Neural cell (in vitro differentiated cells): ENCODE results near the gene RHBDF2. TPM values are rescaled to one million over a fixed set of nuclear protein-coding genes. Genes with fewer than 3 reads are reported as not detected.

ENCODE experiments used
- H2AFZ ChIP-seq: fragments of 200-600, 300-800 bp; sonication (generic), shearing (Covaris generic); 2 replicates; pipeline ENCODE4 v1.6.0; 2014; ENCODE audit warnings: low read depth, mild to moderate bottlenecking, antibody characterized with exemption, low read length, moderate library complexity
- H3F3A ChIP-seq: fragments of 200-600 bp; shearing (Covaris generic); 2 replicates; pipeline ENCODE4 v1.6.1; 2016; ENCODE audit warnings: mild to moderate bottlenecking, moderate library complexity, mixed read lengths, antibody characterized with exemption, low read length; ENCODE audit not compliant: insufficient read depth, poor library complexity, severe bottlenecking
- H3K27ac ChIP-seq: fragments of 200-600, 300-800 bp; sonication (generic), shearing (Covaris generic); 2 replicates; pipeline ENCODE4 v1.5.1; 2014; ENCODE audit warnings: mild to moderate bottlenecking, low read length, moderate library complexity
- H3K27me3 ChIP-seq: fragments of 300-800, 200-600 bp; sonication (generic), shearing (Covaris generic); 2 replicates; pipeline ENCODE4 v1.6.0; 2014; ENCODE audit warnings: mild to moderate bottlenecking, low read depth, low read length, moderate library complexity; ENCODE audit not compliant: insufficient read depth
- H3K36me3 ChIP-seq: fragments of 300-800, 200-600 bp; sonication (generic), shearing (Covaris generic); 2 replicates; pipeline ENCODE4 v1.5.1; 2014; ENCODE audit warnings: mild to moderate bottlenecking, antibody characterized with exemption, low read length, moderate library complexity; ENCODE audit not compliant: insufficient read depth
- H3K4me2 ChIP-seq: fragments of 300-800, 200-600 bp; sonication (generic), shearing (Covaris generic); 2 replicates; pipeline ENCODE4 v1.6.0; 2014; ENCODE audit warnings: mild to moderate bottlenecking, low read length
- H3K4me3 ChIP-seq: fragments of 300-800, 200-600 bp; sonication (generic), shearing (Covaris generic); 2 replicates; pipeline ENCODE4 v1.5.1; 2014; ENCODE audit warnings: mild to moderate bottlenecking, low read length, moderate library complexity
- H3K79me2 ChIP-seq: fragments of 200-600 bp; shearing (Covaris generic); replicated peaks from 2 replicates; pipeline ENCODE4 v1.6.0; 2014; ENCODE audit warnings: mild to moderate bottlenecking, low read length, moderate library complexity; ENCODE audit not compliant: insufficient read depth
- H3K9ac ChIP-seq: fragments of 300-800, 200-600 bp; sonication (generic), shearing (Covaris generic); 2 replicates; pipeline ENCODE4 v1.6.1; 2016; ENCODE audit warnings: mild to moderate bottlenecking, low read length, mixed read lengths
- H3K9me2 ChIP-seq: fragments of 200-600 bp; shearing (Covaris generic); 2 replicates; pipeline ENCODE4 v1.6.1; 2016; ENCODE audit warnings: mild to moderate bottlenecking, low read length, mixed read lengths; ENCODE audit not compliant: insufficient read depth
- H3K9me3 ChIP-seq: fragments of 200-600, 300-800 bp; sonication (generic), shearing (Covaris generic); 2 replicates; pipeline ENCODE4 v1.6.1; 2016; ENCODE audit warnings: mild to moderate bottlenecking, mixed run types, low read length, moderate library complexity, mixed read lengths
- H4K20me1 ChIP-seq: fragments of 200-600 bp; shearing (Covaris generic); 2 replicates; pipeline ENCODE4 v1.6.1; 2016; ENCODE audit warnings: mild to moderate bottlenecking, mixed run types; ENCODE audit not compliant: insufficient read depth
- CTCF ChIP-seq: fragments of 450-650 bp; IDR thresholded peaks from 2 replicates; pipeline ENCODE4 v1.5.1; 2014; ENCODE audit warnings: antibody characterized with exemption, mild to moderate bottlenecking, moderate library complexity; ENCODE audit not compliant: poor library complexity, severe bottlenecking
- EP300 ChIP-seq: fragments of 450-650 bp; conservative IDR thresholded peaks from 2 replicates; pipeline ENCODE4 v1.6.1; 2014; ENCODE audit warnings: antibody characterized with exemption, mild to moderate bottlenecking, moderate library complexity; ENCODE audit not compliant: poor library complexity, severe bottlenecking
- EZH2 ChIP-seq: fragments of 200-600, 300-800 bp; shearing (Covaris generic), sonication (generic); IDR thresholded peaks from 2 replicates; pipeline ENCODE4 v1.6.1; 2014; ENCODE audit warnings: antibody characterized with exemption, low read length, borderline replicate concordance, mild to moderate bottlenecking; ENCODE audit not compliant: insufficient read depth, poor library complexity, severe bottlenecking
- MXI1 ChIP-seq: fragments of 450-650 bp; conservative IDR thresholded peaks from 2 replicates; pipeline ENCODE4 v1.6.1; 2014; ENCODE audit warnings: antibody characterized with exemption, mild to moderate bottlenecking; ENCODE audit not compliant: poor library complexity, severe bottlenecking
- POLR2AphosphoS5 ChIP-seq: IDR thresholded peaks from 2 replicates; pipeline ENCODE4 v1.6.1; 2012
- RAD21 ChIP-seq: fragments of 450-650 bp; conservative IDR thresholded peaks from 2 replicates; pipeline ENCODE4 v1.6.1; 2014; ENCODE audit warnings: antibody characterized with exemption, mild to moderate bottlenecking, moderate library complexity
- REST ChIP-seq: IDR thresholded peaks from 2 replicates; pipeline ENCODE4 v1.6.1; 2012; ENCODE audit warnings: borderline replicate concordance
- SMC3 ChIP-seq: fragments of 450-650 bp; conservative IDR thresholded peaks from 2 replicates; pipeline ENCODE4 v1.6.1; 2014; ENCODE audit warnings: antibody characterized with exemption, mild to moderate bottlenecking, moderate library complexity; ENCODE audit not compliant: poor library complexity
- TAF1 ChIP-seq: IDR thresholded peaks from 2 replicates; pipeline ENCODE4 v1.6.1; 2012; ENCODE audit warnings: low read depth
- polyA plus RNA-seq: library from polyadenylated mRNA; depleted of rRNA; stranded (reverse); fragments of >200 nt; gene quantifications from 2 replicates; pipeline ENCODE4 v1.2.3, GENCODE V29; 2014

The RHBDF2 gene
- polyA plus RNA-seq, 1 donor from 2014 or later: not detected

- Histone ChIP-seq H3K27me3 (no peaks in the 10 kb centered on the region), H3K9ac (no peak overlapping the region), H3F3A (no peaks in the 10 kb centered on the region), H3K9me2 (no peaks in the 10 kb centered on the region), H3K9me3 (no peaks in the 10 kb centered on the region), H3K4me3 (no peak overlapping the region), H3K36me3 (no peaks in the 10 kb centered on the region), H3K79me2 (no peaks in the 10 kb centered on the region), H3K27ac (no peak overlapping the region), H3K4me2 (no peak overlapping the region), H2AFZ (no peak overlapping the region), H4K20me1 (no peaks in the 10 kb centered on the region)
- TF ChIP-seq SMC3: no peak
- no peak for TF ChIP-seq MXI1
- TF ChIP-seq EP300: no peak
- TF ChIP-seq REST: no peak
- TF ChIP-seq TAF1: no peak
- TF ChIP-seq RAD21: no peak
- TF ChIP-seq CTCF: no peak
- no peak for TF ChIP-seq EZH2
- TF ChIP-seq POLR2AphosphoS5: no peak
Measured at GRCh38 chr17:76549215-76549518, 47.9 kb upstream of the RHBDF2 start.

GRCh38 chr17:76548378-76549214, 47.4 kb upstream of the RHBDF2 start:
- H3K9ac ChIP-seq: no peak overlapping the region
- H3F3A ChIP-seq: no peaks in the 10 kb centered on the region
- H3K27me3 ChIP-seq: no peaks in the 10 kb centered on the region
- no peaks in the 10 kb centered on the region for H4K20me1 ChIP-seq
- no peaks in the 10 kb centered on the region for H3K9me2 ChIP-seq
- TF ChIP-seq CTCF (no peak), MXI1 (no peak), EP300 (no peak), SMC3 (no peak), RAD21 (no peak), REST (no peak), POLR2AphosphoS5 (no peak), EZH2 (no peak), TAF1 (no peak)
- H3K9me3 ChIP-seq: no peaks in the 10 kb centered on the region
- H3K4me3 ChIP-seq: no peak overlapping the region
- no peak overlapping the region for H3K4me2 ChIP-seq
- no peaks in the 10 kb centered on the region for H3K79me2 ChIP-seq
- no peaks in the 10 kb centered on the region for H3K36me3 ChIP-seq
- H2AFZ ChIP-seq: no peak overlapping the region
- H3K27ac ChIP-seq: no peak overlapping the region
